WTC11 (cell line): ENCODE data around the gene LPP. TPM values are rescaled to one million over a fixed set of nuclear protein-coding genes. Genes with fewer than 3 reads are reported as not detected.

Experiments
- ATAC-seq: fragments of 200-7000 bp; cut with Tn5 transposase; 2 replicates; pipeline ENCODE4 v1.10.0; 2021; ENCODE audit warnings: mild to moderate bottlenecking, moderate library complexity
- CTCF ChIA-PET: fragments of 300-600 bp; sonication (Branson Sonifier 250); formaldehyde crosslinking; loops from one replicate; lab custom pipeline; 2021; ENCODE audit warnings: antibody characterized with exemption; lab: Charles Lee
- POLR2A ChIA-PET: fragments of 350-600 bp; sonication (Branson Sonifier 250); formaldehyde crosslinking; loops from one replicate; lab custom pipeline; 2021; ENCODE audit warnings: antibody characterized with exemption; lab: Charles Lee
- DNase-seq: peaks from one replicate; pipeline ENCODE4 v3.0.0; 2021; ENCODE audit warnings: low spot score
- H3K27ac Mint-ChIP-seq: 2 replicates; pipeline ENCODE4 v1.8.0; 2021; ENCODE audit warnings: mixed read lengths
- H3K27me3 Mint-ChIP-seq: 2 replicates; pipeline ENCODE4 v1.8.0; 2021; ENCODE audit warnings: low read depth, mild to moderate bottlenecking, moderate library complexity, mixed read lengths
- H3K36me3 Mint-ChIP-seq: 2 replicates; pipeline ENCODE4 v1.8.0; 2021; ENCODE audit warnings: mixed read lengths
- H3K4me1 Mint-ChIP-seq: 2 replicates; pipeline ENCODE4 v1.8.0; 2022; ENCODE audit warnings: mixed read lengths
- H3K4me3 Mint-ChIP-seq: 2 replicates; pipeline ENCODE4 v1.8.0; 2021; ENCODE audit warnings: mild to moderate bottlenecking, moderate library complexity, mixed read lengths
- H3K9me3 Mint-ChIP-seq: 2 replicates; pipeline ENCODE4 v1.8.0; 2021; ENCODE audit warnings: mixed read lengths
- CREM ChIP-seq: sonication (generic); formaldehyde crosslinking; IDR thresholded peaks from 2 replicates; pipeline ENCODE4 v1.8.1; 2022; ENCODE audit warnings: mild to moderate bottlenecking, missing genetic modification reagents, moderate library complexity
- FOXJ3 ChIP-seq: sonication (generic); formaldehyde crosslinking; IDR thresholded peaks from 2 replicates; pipeline ENCODE4 v1.9.0; 2021; ENCODE audit warnings: missing genetic modification reagents, mild to moderate bottlenecking, borderline replicate concordance
- FOXP1 ChIP-seq: sonication (generic); formaldehyde crosslinking; IDR thresholded peaks from 2 replicates; pipeline ENCODE4 v1.8.0; 2022; ENCODE audit warnings: missing genetic modification reagents, mild to moderate bottlenecking, moderate library complexity, borderline replicate concordance
- GTF2I ChIP-seq: fragments of 250-450 bp; sonication (Bioruptor Pico); conservative IDR thresholded peaks from 2 replicates; pipeline ENCODE4 v1.4.0; 2021; ENCODE audit warnings: mild to moderate bottlenecking
- IRF1 ChIP-seq: sonication (generic); formaldehyde crosslinking; IDR thresholded peaks from 2 replicates; pipeline ENCODE4 v1.8.0; 2023; ENCODE audit warnings: missing genetic modification reagents
- MYBL2 ChIP-seq: sonication (generic); formaldehyde crosslinking; IDR thresholded peaks from 2 replicates; pipeline ENCODE4 v1.8.1; 2023; ENCODE audit warnings: mild to moderate bottlenecking, moderate library complexity, missing genetic modification reagents
- OVOL2 ChIP-seq: fragments of 250-450 bp; sonication (Bioruptor Pico); IDR thresholded peaks from 2 replicates; pipeline ENCODE4 v1.9.0; 2021; ENCODE audit warnings: mild to moderate bottlenecking, borderline replicate concordance
- SOX15 ChIP-seq: fragments of 250-450 bp; sonication (Bioruptor Pico); IDR thresholded peaks from 2 replicates; pipeline ENCODE4 v1.9.0; 2021; ENCODE audit warnings: mild to moderate bottlenecking
- ZNF121 ChIP-seq: sonication (generic); formaldehyde crosslinking; IDR thresholded peaks from 2 replicates; pipeline ENCODE4 v1.8.0; 2023; ENCODE audit warnings: missing genetic modification reagents
- ZNF138 ChIP-seq: sonication (generic); formaldehyde crosslinking; conservative IDR thresholded peaks from 2 replicates; pipeline ENCODE4 v1.8.1; 2022; ENCODE audit warnings: mild to moderate bottlenecking, moderate library complexity, missing genetic modification reagents
- ZNF396 ChIP-seq: fragments of 250-450 bp; sonication (Bioruptor Pico); IDR thresholded peaks from 2 replicates; pipeline ENCODE4 v1.8.0; 2021; ENCODE audit warnings: mild to moderate bottlenecking, moderate library complexity, borderline replicate concordance
- ZNF671 ChIP-seq: fragments of 250-450 bp; sonication (Bioruptor Pico); IDR thresholded peaks from 2 replicates; pipeline ENCODE4 v1.8.0; 2021; ENCODE audit warnings: mild to moderate bottlenecking
- total RNA-seq: library from RNA; stranded (reverse); gene quantifications from 3 replicates; pipeline ENCODE4 v1.2.3, GENCODE V29; 2021
- TF ChIP-seq, protein P1 (sequence below): fragments of 250-450 bp; sonication (Bioruptor Pico); IDR thresholded peaks from 2 replicates; pipeline ENCODE4 v1.9.0; 2021; ENCODE audit warnings: mild to moderate bottlenecking
- TF ChIP-seq, protein P2 (sequence below): fragments of 250-450 bp; sonication (Bioruptor Pico); IDR thresholded peaks from 2 replicates; pipeline ENCODE4 v1.9.0; 2021; ENCODE audit warnings: mild to moderate bottlenecking
- TF ChIP-seq, protein P3 (sequence below): sonication (generic); formaldehyde crosslinking; IDR thresholded peaks from 2 replicates; pipeline ENCODE4 v1.8.1; 2022; ENCODE audit warnings: mild to moderate bottlenecking, missing genetic modification reagents, moderate library complexity, borderline replicate concordance

Gene LPP
- total RNA-seq, 1 experiment from 2014 or later: 49.6 TPM

DNA sequence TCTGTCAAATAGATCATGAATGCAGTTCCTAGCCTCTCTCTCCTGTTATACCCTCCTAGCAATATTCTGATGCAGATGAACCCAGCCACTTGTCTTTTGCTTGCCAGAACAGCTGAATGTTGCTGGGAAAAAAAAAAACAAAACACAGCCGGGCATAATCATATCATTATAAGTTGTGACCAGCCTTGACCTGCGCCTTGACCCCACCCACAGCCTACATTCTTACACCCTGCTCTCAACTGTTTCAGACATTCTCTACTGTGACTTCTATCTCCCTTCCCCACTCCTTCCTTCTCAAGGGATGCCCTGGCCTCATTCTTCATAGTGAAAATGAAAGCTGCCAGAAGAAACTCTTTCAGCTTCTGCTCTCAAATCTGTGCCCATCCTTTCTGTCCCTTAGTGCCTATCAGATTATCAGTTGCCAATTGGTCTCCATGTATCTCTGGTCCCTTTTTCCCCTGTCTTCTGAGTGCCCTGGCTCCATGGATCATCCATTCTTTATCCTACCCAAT lies 628.7 kb downstream of the LPP start:
- no peak overlapping the region for H3K27ac Mint-ChIP-seq

GRCh38 chr3:188786424-188786823 lies 632.5 kb downstream of the LPP start:
- no peak for ATAC-seq
- POLR2A ChIA-PET: interaction anchor here (0.6 kb wide), 1 partner anchor 29 kb away, joined by 3 read pairs; no protein-coding TSS in a partner anchor
- no peak for TF ChIP-seq ZNF671
- TF ChIP-seq IRF1 (CRISPR knock-in tag): no peak
- no peak for TF ChIP-seq FOXP1 (CRISPR knock-in tag)
- no peaks in the 10 kb centered on the region for H3K36me3 Mint-ChIP-seq
- no peak overlapping the region for H3K4me3 Mint-ChIP-seq
- CTCF ChIA-PET: no interaction called here
- H3K27ac Mint-ChIP-seq: no peak overlapping the region
- no peaks in the 10 kb centered on the region for H3K27me3 Mint-ChIP-seq
- no peaks in the 10 kb centered on the region for H3K9me3 Mint-ChIP-seq
- H3K4me1 Mint-ChIP-seq: no peaks in the 10 kb centered on the region
- DNase-seq: no peak

More for the DNA sequence above, 628.7 kb downstream of the LPP start:
- no peaks in the 10 kb centered on the region for H3K27me3 Mint-ChIP-seq
- no peak overlapping the region for H3K4me3 Mint-ChIP-seq
- CTCF ChIA-PET: no interaction called here
- TF ChIP-seq ZNF121: no peak
- no peak for TF ChIP-seq ZNF138 (CRISPR knock-in tag)
- TF ChIP-seq, protein P1, sequence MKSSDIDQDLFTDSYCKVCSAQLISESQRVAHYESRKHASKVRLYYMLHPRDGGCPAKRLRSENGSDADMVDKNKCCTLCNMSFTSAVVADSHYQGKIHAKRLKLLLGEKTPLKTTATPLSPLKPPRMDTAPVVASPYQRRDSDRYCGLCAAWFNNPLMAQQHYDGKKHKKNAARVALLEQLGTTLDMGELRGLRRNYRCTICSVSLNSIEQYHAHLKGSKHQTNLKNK (CRISPR knock-in tag): no peak
- no peak for TF ChIP-seq ZNF396
- TF ChIP-seq, protein P2, sequence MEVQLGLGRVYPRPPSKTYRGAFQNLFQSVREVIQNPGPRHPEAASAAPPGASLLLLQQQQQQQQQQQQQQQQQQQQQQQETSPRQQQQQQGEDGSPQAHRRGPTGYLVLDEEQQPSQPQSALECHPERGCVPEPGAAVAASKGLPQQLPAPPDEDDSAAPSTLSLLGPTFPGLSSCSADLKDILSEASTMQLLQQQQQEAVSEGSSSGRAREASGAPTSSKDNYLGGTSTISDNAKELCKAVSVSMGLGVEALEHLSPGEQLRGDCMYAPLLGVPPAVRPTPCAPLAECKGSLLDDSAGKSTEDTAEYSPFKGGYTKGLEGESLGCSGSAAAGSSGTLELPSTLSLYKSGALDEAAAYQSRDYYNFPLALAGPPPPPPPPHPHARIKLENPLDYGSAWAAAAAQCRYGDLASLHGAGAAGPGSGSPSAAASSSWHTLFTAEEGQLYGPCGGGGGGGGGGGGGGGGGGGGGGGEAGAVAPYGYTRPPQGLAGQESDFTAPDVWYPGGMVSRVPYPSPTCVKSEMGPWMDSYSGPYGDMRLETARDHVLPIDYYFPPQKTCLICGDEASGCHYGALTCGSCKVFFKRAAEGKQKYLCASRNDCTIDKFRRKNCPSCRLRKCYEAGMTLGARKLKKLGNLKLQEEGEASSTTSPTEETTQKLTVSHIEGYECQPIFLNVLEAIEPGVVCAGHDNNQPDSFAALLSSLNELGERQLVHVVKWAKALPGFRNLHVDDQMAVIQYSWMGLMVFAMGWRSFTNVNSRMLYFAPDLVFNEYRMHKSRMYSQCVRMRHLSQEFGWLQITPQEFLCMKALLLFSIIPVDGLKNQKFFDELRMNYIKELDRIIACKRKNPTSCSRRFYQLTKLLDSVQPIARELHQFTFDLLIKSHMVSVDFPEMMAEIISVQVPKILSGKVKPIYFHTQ (CRISPR knock-in tag): no peak
- no peak for TF ChIP-seq OVOL2
- TF ChIP-seq, all 79 proteins: peak for 0
- H3K36me3 Mint-ChIP-seq: 0 out of 2 replicates have a peak, but pooled peaks cover 3% of the 10 kb centered on the region
- H3K9me3 Mint-ChIP-seq: no peaks in the 10 kb centered on the region
- POLR2A ChIA-PET: no interaction called here
- DNase-seq (no peak), ATAC-seq (no peak)
- H3K4me1 Mint-ChIP-seq: peaks cover 9% of the 10 kb centered on the region

- no peak for TF ChIP-seq CREM (CRISPR knock-in tag)
- TF ChIP-seq FOXJ3 (CRISPR knock-in tag): no peak
- TF ChIP-seq, protein P3, sequence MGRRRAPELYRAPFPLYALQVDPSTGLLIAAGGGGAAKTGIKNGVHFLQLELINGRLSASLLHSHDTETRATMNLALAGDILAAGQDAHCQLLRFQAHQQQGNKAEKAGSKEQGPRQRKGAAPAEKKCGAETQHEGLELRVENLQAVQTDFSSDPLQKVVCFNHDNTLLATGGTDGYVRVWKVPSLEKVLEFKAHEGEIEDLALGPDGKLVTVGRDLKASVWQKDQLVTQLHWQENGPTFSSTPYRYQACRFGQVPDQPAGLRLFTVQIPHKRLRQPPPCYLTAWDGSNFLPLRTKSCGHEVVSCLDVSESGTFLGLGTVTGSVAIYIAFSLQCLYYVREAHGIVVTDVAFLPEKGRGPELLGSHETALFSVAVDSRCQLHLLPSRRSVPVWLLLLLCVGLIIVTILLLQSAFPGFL (CRISPR knock-in tag): no peak
- TF ChIP-seq SOX15 (CRISPR knock-in tag): no peak
- no peak for TF ChIP-seq ZNF138 (CRISPR knock-in tag)
- no peak for TF ChIP-seq MYBL2
- no peak for TF ChIP-seq IRF1 (CRISPR knock-in tag)
- no peak for TF ChIP-seq GTF2I
- no peak overlapping the region for H3K27ac Mint-ChIP-seq
- ATAC-seq: no peak
- H3K27me3 Mint-ChIP-seq: no peaks in the 10 kb centered on the region
- DNase-seq: no peak
- no peak overlapping the region for H3K4me3 Mint-ChIP-seq
- no peaks in the 10 kb centered on the region for H3K9me3 Mint-ChIP-seq
- H3K36me3 Mint-ChIP-seq: no peaks in the 10 kb centered on the region
- peaks cover 5% of the 10 kb centered on the region for H3K4me1 Mint-ChIP-seq
- CTCF ChIA-PET: interaction anchor here (1.1 kb wide), 1 partner anchor 40 kb away, joined by 3 read pairs; no protein-coding TSS in a partner anchor
- POLR2A ChIA-PET: no interaction called here
Measured at GRCh38 chr3:188788621-188789081, 634.7 kb downstream of the LPP start.
